GM19035 (cell line): ENCODE data around the gene SCIN.
"Not testable (repeated sequence)": the region's sequence is repeated elsewhere in the genome, so short reads cannot be mapped to it uniquely, and the experiment has no call there.

Experiments used
- ATAC-seq: cut with Tn5 transposase; IDR thresholded peaks from one replicate; pipeline ENCODE4 v1.9.1; 2021; ENCODE audit not compliant: unreplicated experiment

SCIN gene

DNA sequence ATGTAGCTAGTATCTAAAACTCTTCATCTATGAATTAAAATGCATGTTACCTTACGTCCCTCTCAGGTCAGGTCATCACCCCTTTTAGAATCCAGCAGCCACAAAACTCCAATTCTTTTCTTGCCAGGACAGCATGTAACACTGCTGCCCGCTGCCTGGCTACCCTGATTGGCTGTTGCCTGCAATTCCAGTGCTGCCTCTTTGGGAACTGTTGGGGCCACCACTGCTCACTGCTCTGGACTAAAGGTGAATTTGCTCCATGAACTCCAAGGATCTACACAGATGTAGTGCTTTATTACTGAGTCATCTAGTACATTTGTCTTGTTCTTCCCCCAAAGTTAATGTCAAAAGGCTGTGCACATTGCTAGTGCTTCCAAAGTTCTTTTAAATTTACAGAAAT lies 40.4 kb downstream of the SCIN start:
- no peak for ATAC-seq

DNA sequence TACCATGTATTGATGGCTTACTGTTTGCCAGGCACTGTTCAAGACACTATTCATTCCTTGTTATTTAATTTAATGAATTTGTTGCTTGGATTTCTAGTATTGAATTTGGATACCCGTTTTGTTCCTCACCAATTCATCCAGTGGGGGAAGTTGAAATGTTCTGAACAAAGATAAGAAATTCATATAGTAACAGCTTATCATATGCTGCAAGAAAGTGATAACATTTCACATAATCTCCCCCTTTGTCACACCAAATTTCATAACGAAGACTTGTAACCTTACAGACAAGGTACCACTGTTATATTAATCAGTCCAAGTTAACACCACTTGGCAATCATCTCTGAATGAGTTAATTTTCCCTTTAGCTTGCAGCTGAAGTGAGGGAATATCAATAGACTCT lies 42.1 kb downstream of the SCIN start:
- ATAC-seq: no peak

DNA sequence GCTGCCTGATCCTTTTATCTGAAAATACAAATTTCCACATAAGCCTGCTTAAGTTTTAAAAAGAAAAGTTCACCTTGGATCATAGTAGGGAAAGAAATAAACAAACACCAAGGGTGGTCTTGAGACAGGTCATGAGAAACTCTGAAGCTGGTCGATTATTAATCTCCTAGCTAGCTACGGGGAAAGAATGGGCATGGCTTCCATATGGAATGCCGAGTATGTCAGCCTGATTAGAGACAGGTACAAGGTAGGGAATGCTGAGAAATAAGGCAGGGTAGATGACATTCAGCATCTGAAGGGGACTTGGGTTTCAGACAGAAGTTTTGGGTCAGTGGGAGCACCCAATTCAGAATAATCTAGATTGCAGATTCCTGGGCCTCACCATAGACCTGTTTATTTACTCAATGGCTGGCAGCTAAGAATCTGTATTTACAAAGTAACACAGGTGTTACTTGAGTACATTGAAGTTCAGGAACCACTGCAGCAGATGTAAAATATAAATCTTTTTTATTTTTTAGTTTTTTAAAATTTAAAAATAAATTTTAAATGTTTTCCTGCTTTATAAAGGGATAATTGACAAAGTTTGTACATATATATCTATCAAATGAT lies 49.0 kb downstream of the SCIN start:
- no peak for ATAC-seq

DNA sequence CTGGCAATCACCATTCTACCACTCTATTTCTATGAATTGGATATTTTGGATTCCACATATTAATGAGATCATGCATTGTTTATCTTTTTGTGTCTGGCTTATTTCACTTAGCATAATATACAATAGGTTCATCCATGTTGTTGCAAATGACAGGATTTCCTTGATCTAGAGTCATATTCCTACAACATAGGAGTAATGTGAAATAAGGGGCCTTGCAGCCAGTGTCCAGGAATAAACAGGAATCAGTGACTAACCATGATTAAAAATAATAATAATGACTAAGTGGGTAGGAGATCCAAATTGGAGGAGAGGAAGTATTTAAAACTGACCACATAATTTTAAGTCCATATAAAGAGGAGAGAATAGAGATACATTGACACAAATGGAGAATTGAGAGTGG lies 49.9 kb downstream of the SCIN start:
- no peak for ATAC-seq

DNA sequence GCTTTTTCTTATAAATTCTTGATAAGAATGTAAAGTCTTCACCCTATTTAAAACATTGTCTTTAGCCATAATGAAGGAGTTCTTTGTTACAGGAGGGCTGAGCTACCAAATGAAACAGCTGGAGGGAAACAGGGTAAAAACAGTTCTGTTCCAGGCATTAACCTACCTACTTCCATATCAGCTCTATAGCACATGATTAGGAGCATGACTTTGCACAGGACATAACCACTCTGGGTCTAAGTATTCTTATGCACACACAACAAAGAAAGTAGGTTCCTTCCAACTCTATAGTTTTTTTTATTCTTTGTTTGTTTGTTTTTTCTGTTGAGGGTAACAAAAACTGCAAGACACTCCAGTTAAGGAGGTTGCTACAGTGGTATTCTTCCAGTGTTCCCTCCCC lies 52.7 kb downstream of the SCIN start:
- ATAC-seq: no peak

DNA sequence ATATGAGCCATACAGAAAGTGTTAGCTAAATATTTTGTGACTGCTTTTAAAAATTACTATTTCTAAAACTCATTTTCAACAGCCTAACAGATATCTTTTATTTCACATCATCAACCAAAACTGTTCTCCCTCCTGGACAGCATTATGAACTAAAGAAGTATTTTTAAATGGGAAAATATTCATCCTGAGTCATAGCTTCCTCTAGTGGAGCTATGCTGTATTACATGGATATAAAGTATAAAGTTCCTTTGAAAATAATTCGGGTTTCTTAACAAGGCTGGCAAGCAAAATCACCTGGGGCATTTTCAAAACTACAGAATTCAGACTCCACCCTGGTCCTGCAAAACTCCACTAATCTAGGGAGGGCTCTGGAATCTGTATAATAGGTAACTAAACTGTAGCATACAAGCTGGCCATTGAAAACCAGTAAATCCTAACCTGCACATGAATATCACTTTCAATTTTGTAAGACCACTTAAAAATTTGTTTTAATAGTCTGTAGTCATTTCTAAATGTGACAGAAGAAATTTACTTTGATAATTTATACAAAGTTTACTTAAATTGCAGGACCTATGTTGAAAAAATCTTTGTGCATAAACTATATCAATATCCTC lies 53.5 kb downstream of the SCIN start:
- ATAC-seq: no peak

DNA sequence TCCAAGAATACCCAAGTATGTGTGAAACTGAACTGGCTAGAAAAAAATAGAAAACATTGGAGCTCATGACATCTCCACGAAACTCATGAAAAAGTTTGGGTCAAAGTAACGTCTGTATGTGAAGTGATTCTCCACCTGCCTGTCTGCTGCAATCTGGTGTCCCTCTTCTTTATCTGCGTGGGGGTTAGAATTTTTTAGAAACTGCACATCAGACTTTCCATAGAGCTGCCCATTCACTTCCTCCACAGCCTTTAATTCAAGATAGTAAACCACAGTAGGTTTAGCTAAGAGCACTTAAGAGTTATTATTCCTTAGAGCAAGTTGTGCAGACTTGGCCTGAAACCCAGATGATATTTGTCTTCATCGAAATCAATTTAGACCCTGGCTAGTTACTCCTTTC lies 55.3 kb downstream of the SCIN start:
- ATAC-seq: no peak

DNA sequence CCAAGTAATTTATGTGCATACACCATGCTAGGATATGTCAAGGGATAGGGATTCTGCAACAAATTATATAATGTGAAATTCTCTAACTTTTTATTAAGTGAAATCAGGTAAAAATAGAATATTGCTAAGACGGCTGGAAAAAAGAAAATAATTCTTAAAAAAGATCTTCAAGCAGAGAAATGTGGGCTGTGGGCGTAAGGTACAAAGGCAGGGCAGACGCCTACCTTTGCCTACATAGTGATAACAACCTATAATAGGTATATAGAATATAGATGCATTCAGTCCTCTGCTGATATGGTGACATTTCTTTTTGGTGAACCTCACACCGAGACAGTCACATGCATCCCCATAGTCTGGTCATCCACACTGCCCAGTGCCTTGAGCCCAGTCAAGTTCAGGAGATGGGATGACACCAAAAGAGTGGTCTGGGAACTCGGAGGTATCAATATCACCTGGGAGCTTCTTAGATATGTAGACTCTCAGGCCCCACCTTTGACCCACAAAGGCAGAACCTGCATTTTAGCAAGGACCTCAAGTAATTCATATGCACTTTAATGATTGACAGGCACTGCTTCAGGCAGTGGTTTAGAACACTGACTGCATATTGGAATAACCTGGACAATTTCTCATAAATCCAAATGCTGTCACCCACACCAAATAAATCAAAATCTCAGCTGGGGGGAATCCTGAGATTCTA lies 59.4 kb downstream of the SCIN start:
- ATAC-seq: no peak

DNA sequence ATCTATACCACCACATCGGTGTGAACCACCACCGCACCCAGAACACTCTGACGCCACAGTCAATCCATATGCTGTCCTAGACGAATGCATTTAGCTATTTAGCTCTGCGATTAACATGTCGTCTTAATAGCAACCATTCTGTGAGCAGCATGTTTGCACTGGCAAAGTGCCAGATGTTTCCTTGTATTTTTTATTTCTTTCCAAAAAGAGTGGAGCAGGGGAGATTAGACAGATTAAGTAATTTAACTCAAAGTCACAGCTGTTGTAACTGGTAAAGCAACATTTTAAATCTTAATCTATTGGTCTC lies 59.9 kb downstream of the SCIN start:
- no peak for ATAC-seq

DNA sequence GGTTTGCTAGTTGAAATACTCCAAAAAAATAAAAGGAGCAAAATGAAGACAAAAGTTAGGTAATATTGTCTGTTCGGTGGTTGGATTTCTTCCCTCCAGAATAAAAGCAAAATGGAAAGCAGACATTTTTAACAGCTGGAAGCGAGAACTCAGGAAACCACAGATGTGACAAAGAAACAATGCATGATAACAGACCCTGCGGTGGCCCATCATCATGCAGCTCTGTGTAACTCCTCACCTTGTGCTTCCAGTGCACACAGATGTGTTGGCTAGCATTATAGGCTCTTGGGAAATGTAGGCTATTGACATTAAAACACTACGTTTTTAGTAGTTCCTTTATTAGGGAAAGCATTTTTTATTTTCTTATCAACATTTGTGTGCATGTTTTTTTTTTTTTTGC lies 63.1 kb downstream of the SCIN start:
- no peak for ATAC-seq

DNA sequence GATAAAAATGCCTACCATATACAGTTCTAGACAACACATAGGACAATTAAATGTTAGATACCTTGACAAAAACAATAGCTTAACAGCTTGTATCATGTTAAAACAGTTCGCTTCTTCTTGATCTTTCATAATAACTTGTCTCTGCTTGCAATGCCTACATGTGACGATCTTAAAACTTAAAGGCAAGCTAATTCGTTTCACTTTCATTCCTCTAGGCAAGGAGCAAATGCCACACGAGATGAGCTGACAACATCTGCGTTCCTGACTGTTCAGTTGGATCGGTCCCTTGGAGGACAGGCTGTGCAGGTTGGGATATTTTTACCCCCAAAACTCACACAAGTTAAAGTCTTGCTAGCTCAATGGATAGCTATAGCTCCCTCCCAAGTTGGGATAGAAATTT lies 65.3 kb downstream of the SCIN start:
- ATAC-seq: peak; percentile 63

DNA sequence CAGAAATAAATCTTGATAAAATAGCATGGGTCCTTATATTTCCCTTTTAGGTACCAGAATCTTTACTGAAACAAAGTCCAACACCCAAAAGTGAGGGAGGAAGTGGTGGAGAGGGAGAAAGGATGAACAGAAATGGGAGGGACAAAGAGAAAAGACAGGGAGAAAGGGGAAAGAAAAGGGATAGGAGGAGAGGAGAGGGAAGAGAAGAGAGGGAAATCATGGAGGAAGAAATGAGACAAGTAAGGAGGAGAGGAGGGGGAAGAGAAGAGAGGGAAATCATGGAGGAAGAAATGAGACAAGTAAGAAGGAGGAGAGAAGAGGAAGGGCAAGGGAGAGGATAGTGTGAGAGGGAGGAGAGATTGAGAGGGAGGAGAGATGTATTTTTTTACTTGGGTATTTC lies 66.8 kb downstream of the SCIN start:
- no peak for ATAC-seq

DNA sequence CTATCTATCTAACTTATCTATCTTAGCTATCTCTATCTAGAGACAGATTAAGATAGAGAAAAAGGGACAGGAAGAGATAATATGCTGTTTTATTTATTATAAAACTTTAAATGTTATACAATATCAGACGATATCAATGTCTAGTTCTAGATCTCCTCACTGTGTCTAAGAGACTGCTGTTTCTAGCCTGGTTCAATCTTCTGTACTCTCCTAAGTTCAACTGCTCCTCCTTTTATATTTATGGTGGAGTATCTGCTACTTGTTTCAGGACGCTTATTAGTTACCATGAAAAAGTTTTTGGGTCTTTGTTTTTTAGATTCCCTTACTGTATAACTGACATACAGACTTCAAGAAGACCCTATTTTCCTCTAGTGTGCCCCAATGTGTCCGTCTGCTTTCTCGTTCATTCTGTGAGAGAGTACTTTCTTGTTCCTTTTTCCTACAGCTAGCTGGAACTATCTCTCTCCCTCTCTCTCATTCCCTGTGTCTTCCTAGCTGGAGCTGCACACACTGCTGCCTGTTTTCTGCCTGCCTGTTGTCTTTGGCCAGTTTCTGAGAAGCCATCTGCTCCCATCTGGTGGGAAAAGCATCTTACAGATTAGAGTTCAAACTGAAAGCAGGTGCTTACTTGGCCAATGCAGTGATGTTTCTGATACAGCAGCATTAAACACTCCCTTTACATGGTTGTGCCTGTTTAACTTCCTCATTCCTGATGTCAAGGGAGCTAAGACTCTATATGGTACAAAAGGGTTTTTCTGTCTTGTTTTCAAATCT lies 67.5 kb downstream of the SCIN start:
- peak; percentile 58 for ATAC-seq

DNA sequence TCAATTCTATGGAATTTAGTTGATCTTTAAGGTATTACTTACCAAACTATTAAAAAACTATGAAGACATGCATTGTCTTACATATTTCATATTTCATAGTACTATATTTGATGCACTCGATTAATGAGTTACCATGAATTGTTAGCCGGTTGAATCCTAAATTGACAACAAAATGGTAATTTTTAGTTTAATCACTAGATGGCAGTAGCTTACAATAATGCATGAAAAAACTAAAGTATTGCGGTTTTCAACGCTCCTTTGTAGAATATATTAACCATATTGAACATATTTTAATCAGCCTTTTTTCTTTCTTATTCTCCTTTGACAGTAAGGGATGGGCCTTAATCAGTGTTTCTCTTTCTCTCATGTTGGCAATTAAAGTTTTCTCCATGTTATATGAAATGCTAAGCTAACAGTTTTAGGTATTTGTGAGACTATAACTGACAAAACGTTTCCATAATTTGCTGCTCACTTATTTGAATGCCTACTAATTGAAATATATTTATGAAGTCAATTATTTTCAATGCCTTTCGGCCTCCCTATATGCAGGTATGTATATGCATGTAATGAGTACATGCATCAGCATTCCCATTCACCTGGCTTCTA lies 68.4 kb downstream of the SCIN start:
- ATAC-seq: peak; percentile 45

DNA sequence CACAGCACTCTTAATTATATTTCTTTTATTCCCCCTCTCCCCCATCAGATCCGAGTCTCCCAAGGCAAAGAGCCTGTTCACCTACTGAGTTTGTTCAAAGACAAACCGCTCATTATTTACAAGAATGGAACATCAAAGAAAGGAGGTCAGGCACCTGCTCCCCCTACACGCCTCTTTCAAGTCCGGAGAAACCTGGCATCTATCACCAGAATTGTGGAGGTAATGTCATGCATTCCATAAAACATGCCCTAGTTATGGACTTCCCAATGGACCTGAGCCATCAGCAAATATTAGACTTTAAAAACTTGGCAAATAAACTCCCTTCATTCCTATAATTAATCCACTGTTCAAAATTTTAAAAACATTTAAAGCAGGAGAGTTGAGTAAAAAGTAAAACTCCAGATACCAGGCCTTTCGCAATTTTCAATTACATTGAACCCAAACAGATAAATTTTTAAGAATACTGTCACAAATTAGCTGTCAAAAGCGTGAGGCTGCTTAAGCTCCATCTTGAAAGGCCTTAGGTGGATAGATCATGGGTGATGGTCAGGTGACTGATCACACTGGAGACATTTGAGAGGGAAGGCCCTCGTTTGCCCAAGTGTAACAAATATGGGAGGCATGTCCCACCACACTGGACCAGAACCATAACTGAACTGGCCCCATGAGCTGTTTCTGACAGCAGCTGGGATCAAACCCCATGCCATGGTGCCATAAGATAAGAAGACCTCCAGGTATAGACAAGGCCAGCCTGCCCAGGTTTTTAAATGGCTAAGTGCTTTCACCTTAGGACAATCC lies 70.0 kb downstream of the SCIN start:
- no peak for ATAC-seq

DNA sequence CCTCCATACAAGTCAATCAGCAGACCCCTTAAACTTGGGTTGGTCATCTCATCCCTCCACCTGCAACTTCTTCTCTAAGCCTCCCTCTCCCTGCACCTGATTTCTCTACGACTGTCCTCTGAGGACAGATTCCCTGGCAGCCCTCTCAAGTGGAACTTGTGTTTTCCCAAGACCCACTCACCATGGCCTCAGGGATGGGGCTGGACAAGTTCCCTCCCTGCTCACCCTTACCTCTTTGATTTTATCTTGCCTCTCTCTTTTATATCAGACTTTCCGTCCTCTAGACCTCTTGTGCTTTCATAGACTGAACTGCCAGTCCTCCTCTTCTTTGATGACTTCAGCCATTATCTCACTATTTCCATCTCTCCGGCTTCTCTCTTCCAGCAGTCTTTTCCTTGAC lies 70.7 kb downstream of the SCIN start:
- ATAC-seq: no peak

DNA sequence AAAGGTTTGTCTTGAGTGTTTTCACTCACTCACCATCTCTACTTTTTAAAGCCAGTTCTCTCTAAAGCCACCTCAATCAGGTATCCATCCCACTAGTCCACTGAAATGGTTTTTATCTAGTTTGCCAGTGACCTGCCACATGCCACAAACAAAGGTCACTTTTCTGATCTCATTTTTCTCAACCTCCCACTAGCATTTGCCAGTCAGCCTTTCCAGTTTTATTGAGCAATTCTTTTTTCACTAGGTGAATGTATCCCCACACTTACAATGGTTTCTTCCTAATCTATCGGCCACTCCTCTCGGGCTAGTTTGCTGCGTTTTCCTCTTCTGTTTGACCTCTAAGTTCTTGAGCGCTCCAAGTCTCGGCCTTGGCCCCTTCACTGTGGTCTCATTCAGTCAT lies 72.0 kb downstream of the SCIN start:
- no peak for ATAC-seq

DNA sequence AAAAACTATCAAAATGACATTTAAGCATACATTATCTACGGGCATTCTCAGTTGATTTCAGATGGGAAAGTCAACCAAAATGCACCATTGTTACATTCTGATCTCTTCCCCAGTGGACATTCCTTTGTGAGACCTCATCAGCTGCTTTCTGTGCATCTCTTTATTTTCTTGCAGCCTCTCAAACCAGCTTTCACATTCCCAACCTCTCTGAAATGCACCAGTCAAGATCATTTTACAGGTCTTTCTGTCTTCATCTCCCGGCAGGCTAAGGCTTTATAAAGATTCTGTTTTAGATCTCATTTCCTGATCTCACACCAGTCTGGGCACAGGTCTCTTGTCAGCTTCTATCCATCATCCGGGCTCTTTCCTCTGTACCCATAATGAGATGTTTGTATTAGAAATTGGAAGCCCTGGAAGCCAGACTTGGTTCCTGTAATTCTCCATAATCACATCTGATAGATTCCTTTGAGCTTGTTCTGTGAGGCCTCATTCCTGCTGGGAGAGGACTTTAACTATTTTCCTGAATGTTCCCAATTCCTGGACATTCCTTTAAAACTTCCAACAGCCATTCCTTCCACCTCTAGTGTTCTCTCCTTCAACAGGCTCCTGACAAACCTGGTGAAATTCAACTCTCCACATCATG lies 72.6 kb downstream of the SCIN start:
- no peak for ATAC-seq

DNA sequence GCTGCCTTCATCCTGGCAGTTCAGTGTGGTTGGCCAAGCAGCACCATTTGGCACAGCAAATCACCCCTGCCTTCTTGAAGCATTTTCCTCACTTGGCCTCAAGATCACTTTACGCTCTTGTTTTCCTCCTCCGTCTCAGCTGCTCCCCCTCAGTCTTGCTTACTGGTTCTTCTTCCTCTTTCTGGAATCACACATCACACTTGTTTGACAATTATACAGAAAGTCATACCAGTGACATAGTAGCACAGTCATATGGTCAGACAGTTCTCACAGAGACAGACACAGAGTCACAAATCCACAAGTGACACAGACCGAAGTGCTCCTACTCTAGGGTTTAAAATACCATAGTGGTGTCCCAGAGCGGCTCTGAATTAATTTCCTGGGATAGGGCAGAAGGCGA lies 73.1 kb downstream of the SCIN start:
- ATAC-seq: peak; percentile 45

DNA sequence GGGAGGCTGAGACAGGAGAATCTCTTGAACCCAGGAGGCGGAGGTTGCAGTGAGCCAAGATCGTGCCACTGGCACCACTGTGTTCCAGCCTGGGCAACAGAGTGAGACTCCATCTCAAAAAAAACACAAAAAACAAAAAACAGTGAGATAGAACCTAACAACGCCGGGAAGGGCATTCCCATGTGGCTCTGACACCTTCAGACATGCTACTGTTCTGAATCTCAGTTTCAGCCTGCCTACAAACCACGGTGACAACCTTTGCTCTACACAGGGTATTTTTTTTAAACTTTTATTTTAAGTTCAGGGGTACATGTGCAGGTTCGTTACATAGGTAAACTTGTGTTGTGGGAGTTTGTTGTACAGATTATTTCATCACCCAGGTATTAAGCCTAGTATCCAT lies 74.7 kb downstream of the SCIN start:
- ATAC-seq: not testable (repeated sequence)
